ENCODE data around the gene IL1RAPL2.

Gene IL1RAPL2

DNA sequence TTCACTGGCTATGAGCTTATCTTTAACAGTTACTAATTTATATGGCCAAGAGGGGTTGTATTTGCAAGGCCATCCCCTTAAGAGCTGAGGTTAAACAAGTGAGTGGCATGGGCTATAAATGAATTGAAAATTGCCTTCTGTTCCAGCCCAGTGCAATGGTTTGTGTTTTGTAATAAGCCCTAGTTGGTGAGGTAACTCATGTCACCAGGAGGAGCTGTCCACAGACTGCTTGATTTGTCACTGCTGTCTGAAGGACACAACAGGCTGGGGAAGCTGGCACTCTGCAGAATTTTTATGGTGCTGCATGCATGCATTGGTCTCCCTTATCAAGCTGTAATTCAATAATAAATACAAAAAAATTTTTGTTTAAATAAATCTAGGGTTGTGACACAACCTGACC, 223.8 kb downstream of the IL1RAPL2 start:
- Histone ChIP-seq H3K4me1 (ENCODE audit: control insufficient read depth, insufficient read depth, low read length) (no peaks in the 10 kb centered on the region), H3K36me3 (ENCODE audit: control insufficient read depth, insufficient read depth, low read length) (no peaks in the 10 kb centered on the region), H3K9ac (ENCODE audit: low read length) (no peak overlapping the region), H3K9me3 (ENCODE audit: control insufficient read depth, low read length) (no peaks in the 10 kb centered on the region), H3K4me3 (ENCODE audit: low read length) (no peak overlapping the region), H3K27me3 (ENCODE audit: control insufficient read depth, insufficient read depth, low read length) (no peaks in the 10 kb centered on the region)

DNA sequence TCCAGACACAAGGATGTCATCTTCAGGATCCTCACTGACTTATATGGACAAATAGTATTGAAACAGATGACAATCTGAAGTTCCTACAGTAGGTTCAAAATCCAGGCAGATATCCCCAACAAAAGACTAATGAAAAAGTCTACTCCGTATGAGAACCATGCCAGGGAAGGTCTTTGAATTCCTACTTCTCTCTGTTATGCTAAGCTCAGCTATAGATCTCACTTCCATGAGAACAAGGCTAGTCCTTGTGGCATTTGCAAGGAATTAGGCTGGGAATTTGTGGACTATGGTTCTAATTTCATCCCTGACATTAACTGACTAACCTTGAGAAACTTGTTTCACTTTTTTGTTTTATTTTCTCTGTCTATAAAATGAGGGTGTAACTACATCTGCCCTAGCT, 229.8 kb downstream of the IL1RAPL2 start:
- H3K9ac ChIP-seq (ENCODE audit: low read length), result no peak overlapping the region
- H3K27me3 ChIP-seq (ENCODE audit: control insufficient read depth, insufficient read depth, low read length), result no peaks in the 10 kb centered on the region
- H3K9me3 ChIP-seq (ENCODE audit: control insufficient read depth, low read length), result no peaks in the 10 kb centered on the region
- no peak overlapping the region for H3K4me3 ChIP-seq (ENCODE audit: low read length)
- no peaks in the 10 kb centered on the region for H3K36me3 ChIP-seq (ENCODE audit: control insufficient read depth, insufficient read depth, low read length)
- no peaks in the 10 kb centered on the region for H3K4me1 ChIP-seq (ENCODE audit: control insufficient read depth, insufficient read depth, low read length)

DNA sequence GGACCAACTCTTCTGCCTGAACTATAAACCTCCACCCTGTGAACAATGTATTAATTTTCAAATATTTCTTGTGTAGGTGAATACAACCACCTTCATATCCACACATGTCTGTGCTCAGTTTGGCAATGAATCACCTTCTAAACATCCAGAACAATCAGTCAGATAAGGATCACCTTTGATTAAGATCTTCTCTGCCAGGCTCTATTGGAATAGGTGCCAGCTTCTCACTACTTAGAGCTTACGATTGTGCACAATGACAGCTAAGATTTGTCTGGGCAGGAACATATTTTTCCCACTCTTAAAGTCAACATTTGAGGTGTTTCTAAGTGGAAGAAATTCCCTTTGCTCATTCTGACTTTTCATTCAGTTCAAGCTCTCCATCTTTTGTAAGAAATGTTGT, 237.2 kb downstream of the IL1RAPL2 start:
- Histone ChIP-seq H3K4me3 (ENCODE audit: low read length) (no peak overlapping the region), H3K4me1 (ENCODE audit: control insufficient read depth, insufficient read depth, low read length) (no peaks in the 10 kb centered on the region), H3K9me3 (ENCODE audit: control insufficient read depth, low read length) (no peaks in the 10 kb centered on the region), H3K27me3 (ENCODE audit: control insufficient read depth, insufficient read depth, low read length) (no peaks in the 10 kb centered on the region), H3K9ac (ENCODE audit: low read length) (no peak overlapping the region), H3K36me3 (ENCODE audit: control insufficient read depth, insufficient read depth, low read length) (no peaks in the 10 kb centered on the region)

DNA sequence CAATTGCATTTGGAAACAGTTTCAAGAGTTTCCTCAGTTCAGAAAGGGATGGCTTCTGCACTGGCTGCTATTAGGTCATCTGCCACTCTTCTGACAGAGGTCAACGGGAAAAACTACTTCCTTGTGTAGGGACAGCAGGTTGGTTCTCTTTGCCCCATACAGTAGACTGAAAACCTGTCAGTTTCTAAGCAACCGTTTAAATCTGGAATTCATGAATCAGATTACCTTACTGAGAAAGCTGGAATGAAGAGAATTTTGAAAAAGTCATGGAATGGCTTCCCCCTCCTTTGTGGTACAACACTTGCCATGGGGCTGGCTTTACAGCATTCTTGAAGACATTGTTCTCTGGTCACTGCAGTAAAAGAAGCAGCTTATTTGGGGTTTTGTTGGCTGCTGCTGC, 240.3 kb downstream of the IL1RAPL2 start:
- no peak overlapping the region for H3K4me3 ChIP-seq (ENCODE audit: low read length)
- H3K9ac ChIP-seq (ENCODE audit: low read length), result no peak overlapping the region
- no peaks in the 10 kb centered on the region for H3K27me3 ChIP-seq (ENCODE audit: control insufficient read depth, insufficient read depth, low read length)
- no peaks in the 10 kb centered on the region for H3K9me3 ChIP-seq (ENCODE audit: control insufficient read depth, low read length)
- H3K4me1 ChIP-seq (ENCODE audit: control insufficient read depth, insufficient read depth, low read length), result no peaks in the 10 kb centered on the region
- H3K36me3 ChIP-seq (ENCODE audit: control insufficient read depth, insufficient read depth, low read length), result no peaks in the 10 kb centered on the region

DNA sequence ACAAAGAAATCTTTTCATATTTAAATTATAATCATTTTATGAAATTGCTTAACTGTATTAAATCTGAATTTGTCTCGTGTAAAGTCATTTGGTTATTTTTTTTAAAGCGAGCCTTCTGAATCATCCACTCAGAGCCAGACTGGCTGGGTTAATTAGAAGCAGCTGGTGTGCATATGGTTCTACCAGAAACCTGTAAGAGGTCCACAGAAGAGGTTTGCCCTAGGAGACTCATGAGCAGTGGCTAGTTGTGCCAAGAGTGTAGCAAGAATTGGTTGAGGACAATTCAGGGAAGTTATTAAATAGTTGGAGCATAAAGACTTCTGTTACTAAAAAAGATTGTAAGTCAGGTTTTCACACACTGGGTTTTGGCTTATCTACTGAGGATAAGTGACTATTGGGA, 267.4 kb downstream of the IL1RAPL2 start:
- no peak overlapping the region for H3K4me3 ChIP-seq (ENCODE audit: low read length)
- H3K4me1 ChIP-seq (ENCODE audit: control insufficient read depth, insufficient read depth, low read length), result no peaks in the 10 kb centered on the region
- H3K36me3 ChIP-seq (ENCODE audit: control insufficient read depth, insufficient read depth, low read length), result no peaks in the 10 kb centered on the region
- no peak overlapping the region for H3K9ac ChIP-seq (ENCODE audit: low read length)
- no peaks in the 10 kb centered on the region for H3K27me3 ChIP-seq (ENCODE audit: control insufficient read depth, insufficient read depth, low read length)
- H3K9me3 ChIP-seq (ENCODE audit: control insufficient read depth, low read length), result no peaks in the 10 kb centered on the region

DNA sequence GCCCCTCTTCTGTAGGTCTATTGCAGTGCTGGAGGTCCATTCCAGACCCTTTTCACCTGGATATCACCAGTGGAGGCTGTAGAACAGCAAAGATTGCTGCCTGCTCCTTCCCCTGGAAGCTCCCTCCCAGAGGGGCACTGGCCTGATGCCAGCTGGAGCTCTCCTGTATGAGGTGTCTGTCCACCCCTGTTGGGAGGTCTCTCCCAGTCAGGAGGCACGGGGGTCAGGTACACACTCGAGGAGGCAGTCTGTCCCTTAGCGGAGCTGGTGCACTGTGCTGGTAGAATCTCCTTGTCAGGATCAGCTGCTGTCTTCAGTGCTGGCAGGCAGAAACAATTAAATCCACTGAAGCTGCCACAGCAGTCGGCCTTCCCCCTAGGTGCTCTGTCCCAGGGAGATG, 276.6 kb downstream of the IL1RAPL2 start:
- Histone ChIP-seq H3K27me3 (ENCODE audit: control insufficient read depth, insufficient read depth, low read length) (no peaks in the 10 kb centered on the region), H3K4me1 (ENCODE audit: control insufficient read depth, insufficient read depth, low read length) (no peaks in the 10 kb centered on the region), H3K9me3 (ENCODE audit: control insufficient read depth, low read length) (no peaks in the 10 kb centered on the region)

DNA sequence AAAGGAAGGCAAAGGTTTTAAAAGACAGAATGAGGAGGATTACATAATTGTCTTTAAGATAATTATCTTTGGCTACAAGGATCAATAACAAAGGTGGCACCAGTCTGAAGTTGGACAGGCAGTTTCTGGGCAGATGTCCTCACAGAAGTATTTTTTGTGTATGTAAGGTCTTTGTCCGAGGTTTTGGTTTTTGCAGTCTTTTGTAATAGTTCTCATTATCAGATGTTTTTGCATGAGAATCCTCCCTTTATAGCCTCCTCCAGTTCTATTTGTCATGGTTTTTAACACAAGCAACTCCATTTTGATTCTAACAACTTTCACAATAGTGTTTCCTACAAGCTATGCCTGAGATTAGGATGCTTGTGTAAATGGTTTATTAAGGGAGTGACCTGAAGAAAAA, 286.2 kb downstream of the IL1RAPL2 start:
- Histone ChIP-seq H3K9ac (ENCODE audit: low read length) (no peak overlapping the region), H3K4me1 (ENCODE audit: control insufficient read depth, insufficient read depth, low read length) (no peaks in the 10 kb centered on the region), H3K4me3 (ENCODE audit: low read length) (no peak overlapping the region), H3K36me3 (ENCODE audit: control insufficient read depth, insufficient read depth, low read length) (no peaks in the 10 kb centered on the region), H3K27me3 (ENCODE audit: control insufficient read depth, insufficient read depth, low read length) (no peaks in the 10 kb centered on the region), H3K9me3 (ENCODE audit: control insufficient read depth, low read length) (no peaks in the 10 kb centered on the region)

More for the DNA sequence above, 276.6 kb downstream of the IL1RAPL2 start:
- no peaks in the 10 kb centered on the region for H3K36me3 ChIP-seq (ENCODE audit: control insufficient read depth, insufficient read depth, low read length)
- no peak overlapping the region for H3K4me3 ChIP-seq (ENCODE audit: low read length)
- no peak overlapping the region for H3K9ac ChIP-seq (ENCODE audit: low read length)

DNA sequence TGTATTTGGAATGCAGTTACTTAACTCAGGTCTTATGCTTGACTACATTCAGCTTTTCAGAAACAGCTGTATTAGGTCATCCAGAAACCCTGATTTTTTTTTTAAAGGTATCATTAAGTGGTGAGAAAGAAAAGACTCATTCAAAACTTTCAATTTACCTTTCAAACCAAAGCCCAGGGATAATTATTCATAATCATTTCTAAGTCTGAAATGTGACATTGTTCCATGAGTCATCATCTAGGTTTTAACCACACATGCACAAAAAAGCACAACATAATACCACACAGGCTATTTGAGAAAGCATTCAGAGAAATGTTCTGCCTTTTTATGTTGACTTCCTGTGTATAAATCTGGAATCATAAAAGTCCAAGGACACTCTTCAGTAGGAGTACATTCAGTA, 288.2 kb downstream of the IL1RAPL2 start:
- no peaks in the 10 kb centered on the region for H3K27me3 ChIP-seq (ENCODE audit: control insufficient read depth, insufficient read depth, low read length)
- no peaks in the 10 kb centered on the region for H3K4me1 ChIP-seq (ENCODE audit: control insufficient read depth, insufficient read depth, low read length)
- H3K9ac ChIP-seq (ENCODE audit: low read length), result no peak overlapping the region
- H3K4me3 ChIP-seq (ENCODE audit: low read length), result no peak overlapping the region
- no peaks in the 10 kb centered on the region for H3K9me3 ChIP-seq (ENCODE audit: control insufficient read depth, low read length)
- no peaks in the 10 kb centered on the region for H3K36me3 ChIP-seq (ENCODE audit: control insufficient read depth, insufficient read depth, low read length)

DNA sequence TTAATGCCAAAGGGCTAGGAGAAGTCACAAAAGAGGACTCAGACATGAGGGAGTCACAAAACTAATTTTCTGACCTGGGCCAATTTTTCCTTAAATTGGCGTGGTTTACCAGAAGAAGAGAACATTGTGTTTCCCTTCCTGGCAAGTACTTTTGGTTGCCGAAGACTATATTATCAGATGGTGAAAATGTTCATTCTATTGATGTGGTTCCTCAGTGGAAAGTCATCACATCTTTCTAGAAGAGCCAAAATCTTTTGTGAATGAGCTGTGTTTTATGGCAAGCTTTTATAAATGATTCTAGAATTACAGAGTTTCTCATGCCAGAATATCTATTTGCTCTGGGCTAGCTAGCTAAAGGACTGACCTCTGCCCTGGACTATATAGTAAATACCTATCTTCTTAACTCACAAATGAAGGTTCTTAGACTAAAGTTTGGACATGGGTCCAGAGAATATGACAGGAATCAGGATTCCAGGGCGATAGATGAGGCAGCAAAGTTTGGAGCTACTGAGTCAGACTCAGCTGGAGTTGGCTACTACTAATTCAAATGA, 288.9 kb downstream of the IL1RAPL2 start:
- no peaks in the 10 kb centered on the region for H3K27me3 ChIP-seq (ENCODE audit: control insufficient read depth, insufficient read depth, low read length)
- no peaks in the 10 kb centered on the region for H3K4me1 ChIP-seq (ENCODE audit: control insufficient read depth, insufficient read depth, low read length)

DNA sequence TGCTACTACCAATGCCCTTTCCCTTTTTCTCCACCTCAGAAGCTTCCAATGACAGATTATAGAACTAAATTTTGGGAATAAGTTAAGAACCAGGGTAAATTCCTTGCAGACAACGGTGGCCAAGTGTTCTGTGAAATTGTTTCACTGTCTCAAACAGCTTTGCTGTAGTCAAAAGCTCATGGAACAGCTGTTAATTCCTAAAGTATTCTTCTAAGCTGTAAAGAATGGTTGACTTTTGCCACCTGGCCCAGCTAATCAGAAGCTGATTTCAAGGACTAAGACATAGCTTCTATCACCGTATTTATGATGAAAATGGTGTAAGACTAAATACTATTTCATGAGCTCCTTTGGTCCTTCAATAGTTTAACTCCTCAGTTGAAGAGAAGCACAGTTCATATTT, 297.5 kb downstream of the IL1RAPL2 start:
- no peaks in the 10 kb centered on the region for H3K27me3 ChIP-seq (ENCODE audit: control insufficient read depth, insufficient read depth, low read length)
- H3K9me3 ChIP-seq (ENCODE audit: control insufficient read depth, low read length), result no peaks in the 10 kb centered on the region
- H3K36me3 ChIP-seq (ENCODE audit: control insufficient read depth, insufficient read depth, low read length), result no peaks in the 10 kb centered on the region
- H3K9ac ChIP-seq (ENCODE audit: low read length), result no peak overlapping the region
- no peak overlapping the region for H3K4me3 ChIP-seq (ENCODE audit: low read length)
- no peaks in the 10 kb centered on the region for H3K4me1 ChIP-seq (ENCODE audit: control insufficient read depth, insufficient read depth, low read length)

More for the DNA sequence above, 288.9 kb downstream of the IL1RAPL2 start:
- no peak overlapping the region for H3K9ac ChIP-seq (ENCODE audit: low read length)
- no peaks in the 10 kb centered on the region for H3K9me3 ChIP-seq (ENCODE audit: control insufficient read depth, low read length)
- no peaks in the 10 kb centered on the region for H3K36me3 ChIP-seq (ENCODE audit: control insufficient read depth, insufficient read depth, low read length)
- H3K4me3 ChIP-seq (ENCODE audit: low read length), result no peak overlapping the region

DNA sequence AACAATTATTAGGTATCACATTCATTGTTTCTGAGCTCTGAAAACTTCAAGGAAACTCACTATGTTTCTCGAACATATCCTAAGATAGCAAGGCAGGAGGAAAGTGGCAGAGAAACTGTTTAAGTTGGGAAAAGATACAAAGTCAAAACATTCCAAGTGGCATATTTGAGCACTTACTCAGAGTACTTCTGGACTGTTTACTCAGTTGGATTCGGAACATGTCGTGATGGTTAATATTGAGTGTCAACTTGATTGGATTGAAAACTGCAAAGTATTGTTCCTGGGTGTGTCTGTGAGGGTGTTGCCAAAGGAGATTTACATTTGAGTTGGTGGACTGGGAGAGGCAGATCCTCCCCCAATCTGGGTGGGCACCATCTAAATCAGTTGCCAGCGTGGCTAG, 298.3 kb downstream of the IL1RAPL2 start:
- no peaks in the 10 kb centered on the region for H3K9me3 ChIP-seq (ENCODE audit: control insufficient read depth, low read length)
- no peak overlapping the region for H3K9ac ChIP-seq (ENCODE audit: low read length)

DNA sequence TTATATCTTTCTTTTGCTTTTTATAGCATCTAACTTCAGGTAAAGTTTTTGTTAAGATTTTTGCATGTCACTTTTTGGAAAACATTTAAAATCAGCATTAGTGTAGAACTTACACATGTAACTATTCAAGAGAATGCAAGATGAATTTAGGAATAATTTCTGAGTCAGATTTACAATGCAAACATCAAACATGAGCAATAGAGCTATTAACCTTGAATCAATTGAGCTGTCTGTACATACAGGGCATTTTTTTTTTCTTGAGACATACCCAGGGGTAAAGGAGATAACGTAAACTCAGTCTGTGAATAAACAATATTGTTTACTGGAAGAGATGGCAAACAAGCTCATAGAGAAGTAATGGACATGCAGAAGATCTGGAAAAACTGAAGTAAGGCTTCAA, 311.5 kb downstream of the IL1RAPL2 start:
- Histone ChIP-seq H3K9ac (ENCODE audit: low read length) (no peak overlapping the region), H3K9me3 (ENCODE audit: control insufficient read depth, low read length) (no peaks in the 10 kb centered on the region), H3K27me3 (ENCODE audit: control insufficient read depth, insufficient read depth, low read length) (no peaks in the 10 kb centered on the region), H3K36me3 (ENCODE audit: control insufficient read depth, insufficient read depth, low read length) (no peaks in the 10 kb centered on the region), H3K4me3 (ENCODE audit: low read length) (no peak overlapping the region), H3K4me1 (ENCODE audit: control insufficient read depth, insufficient read depth, low read length) (no peaks in the 10 kb centered on the region)

More for the DNA sequence above, 298.3 kb downstream of the IL1RAPL2 start:
- Histone ChIP-seq H3K4me3 (ENCODE audit: low read length) (no peak overlapping the region), H3K4me1 (ENCODE audit: control insufficient read depth, insufficient read depth, low read length) (no peaks in the 10 kb centered on the region), H3K27me3 (ENCODE audit: control insufficient read depth, insufficient read depth, low read length) (no peaks in the 10 kb centered on the region), H3K36me3 (ENCODE audit: control insufficient read depth, insufficient read depth, low read length) (no peaks in the 10 kb centered on the region)

DNA sequence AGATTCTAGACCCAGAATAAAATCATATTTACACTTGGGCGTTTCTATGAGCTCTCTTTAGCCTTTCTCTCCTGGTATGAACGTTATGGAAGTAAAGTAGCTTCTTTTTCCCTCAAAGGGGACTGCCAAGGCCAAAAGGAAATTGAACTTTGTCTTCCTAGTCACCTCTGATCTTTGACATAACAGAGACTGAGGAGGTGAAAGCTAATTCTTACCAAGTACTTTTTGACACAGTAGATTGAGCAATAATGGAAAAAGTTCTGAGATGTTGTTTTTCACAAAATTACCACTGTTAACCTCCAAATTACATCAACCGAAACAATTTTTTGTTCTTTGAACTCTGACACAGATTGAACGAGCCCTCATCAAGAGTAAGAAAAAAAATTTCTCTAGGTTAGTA, 336.1 kb downstream of the IL1RAPL2 start:
- no peaks in the 10 kb centered on the region for H3K36me3 ChIP-seq (ENCODE audit: control insufficient read depth, insufficient read depth, low read length)
- H3K4me1 ChIP-seq (ENCODE audit: control insufficient read depth, insufficient read depth, low read length), result no peaks in the 10 kb centered on the region
- no peaks in the 10 kb centered on the region for H3K9me3 ChIP-seq (ENCODE audit: control insufficient read depth, low read length)
- no peaks in the 10 kb centered on the region for H3K27me3 ChIP-seq (ENCODE audit: control insufficient read depth, insufficient read depth, low read length)
- no peak overlapping the region for H3K9ac ChIP-seq (ENCODE audit: low read length)
- H3K4me3 ChIP-seq (ENCODE audit: low read length), result no peak overlapping the region
